K562 (cell line): ENCODE results near the gene CLCNKB. TPM values are rescaled to one million over a fixed set of nuclear protein-coding genes. Genes with fewer than 3 reads are reported as not detected.

ENCODE experiments used
- ATAC-seq: fragments of 200-7000 bp; cut with Tn5 transposase; 3 replicates; pipeline ENCODE4 v1.9.1; 2020; ENCODE audit warnings: moderate library complexity
- BruUV-seq: library from RNA; stranded (reverse); fragments of 400-500 nt; replicated peaks from 2 replicates; lab custom pipeline; 2021; lab: Mats Ljungman, UMichigan
- CTCF ChIA-PET: fragments of 300-600 bp; formaldehyde crosslinking; extraction: SDS; loops from one replicate; lab custom pipeline; 2021; ENCODE audit warnings: low intra/inter-chr PET ratio; lab: Yijun Ruan, JAX
- POLR2A ChIA-PET: fragments of 300-600, 350-650 bp; sonication (Branson Sonifier 250); formaldehyde crosslinking; extraction: SDS; loops from one replicate; lab custom pipeline; 2021; ENCODE audit warnings: antibody characterized with exemption, inconsistent platforms; lab: Yijun Ruan, JAX
- DNase-seq, 4 experiments: peaks; one replicate each; pipeline versions ENCODE4 v3.0.0 to v3.0.0-alpha.2; 2011 to 2018; ENCODE audit warnings: low spot score in 3 of 4, mixed read lengths in 3 of 4; ENCODE audit errors: extremely low read depth in 1 of 4
- FAIRE-seq: peaks from 2 replicates; lab custom pipeline; 2011; peaks lifted over from hg19 to GRCh38; lab: Jason Lieb, UNC
- H2AFZ ChIP-seq: 2 replicates; pipeline ENCODE4 v1.6.0; 2011; ENCODE audit warnings: low read depth, low read length, control low read depth, inconsistent platforms
- H3K27ac ChIP-seq: fragments of 200-600 bp; 3 replicates; pipeline ENCODE4 v1.8.0; 2011; ENCODE audit warnings: low read depth, mild to moderate bottlenecking, control low read depth, inconsistent platforms, low read length, moderate library complexity, mixed read lengths; ENCODE audit errors: extremely low read depth
- H3K27me3 ChIP-seq, 2 experiments: fragments of 300-600 bp in 1 of 2; 2 replicates in 1 of 2; 3 replicates in 1 of 2; pipeline versions ENCODE4 v1.6.0 to v1.8.0; 2011; ENCODE audit warnings: inconsistent platforms in 2 of 2, low read length in 2 of 2, mild to moderate bottlenecking in 1 of 2, mixed read lengths in 1 of 2, moderate library complexity in 1 of 2; ENCODE audit not compliant: control insufficient read depth in 2 of 2, insufficient read depth in 2 of 2
- H3K36me3 ChIP-seq: fragments of 300-600 bp; 3 replicates; pipeline ENCODE4 v1.8.0; 2011; ENCODE audit warnings: mild to moderate bottlenecking, low read length, inconsistent platforms; ENCODE audit not compliant: control insufficient read depth, insufficient read depth
- H3K4me1 ChIP-seq, 2 experiments: fragments of 200-600 bp in 1 of 2; replicated peaks in 1 of 2; 2 replicates in 1 of 2; 3 replicates in 1 of 2; pipeline versions ENCODE4 v1.5.1 to v1.8.0; 2011; ENCODE audit warnings: inconsistent platforms in 2 of 2, low read length in 2 of 2, mild to moderate bottlenecking in 1 of 2, mixed read lengths in 1 of 2, moderate library complexity in 1 of 2; ENCODE audit not compliant: control insufficient read depth in 2 of 2, insufficient read depth in 2 of 2
- H3K4me2 ChIP-seq: 2 replicates; pipeline ENCODE4 v1.6.1; 2011; ENCODE audit warnings: low read length, control low read depth, inconsistent platforms, mixed read lengths; ENCODE audit not compliant: insufficient read depth
- H3K4me3 ChIP-seq: fragments of 200-600 bp; sonication (generic), shearing (Covaris generic); 2 replicates; pipeline ENCODE4 v1.5.1; 2016; ENCODE audit warnings: control low read depth, inconsistent platforms
- H3K79me2 ChIP-seq: fragments of 200-600 bp; 3 replicates; pipeline ENCODE4 v1.8.0; 2011; ENCODE audit warnings: low read length, inconsistent platforms; ENCODE audit not compliant: control insufficient read depth, insufficient read depth
- H3K9ac ChIP-seq, 2 experiments: 2 replicates each; pipeline versions ENCODE4 v1.6.0 to v1.6.1; 2011; ENCODE audit warnings: low read depth in 2 of 2, low read length in 2 of 2, control low read depth in 1 of 2, inconsistent platforms in 1 of 2, mild to moderate bottlenecking in 1 of 2, mixed read lengths in 1 of 2; ENCODE audit not compliant: insufficient read depth in 1 of 2
- H3K9me1 ChIP-seq: one replicate; pipeline ENCODE4 v1.6.0; 2011; ENCODE audit warnings: inconsistent platforms, mild to moderate bottlenecking, low read length, moderate library complexity; ENCODE audit not compliant: control insufficient read depth, insufficient read depth
- H3K9me3 ChIP-seq: replicated peaks from 2 replicates; pipeline ENCODE4 v1.5.1; 2011; ENCODE audit warnings: low read depth, low read length, inconsistent platforms; ENCODE audit not compliant: control insufficient read depth, insufficient read depth
- H4K20me1 ChIP-seq: replicated peaks from 2 replicates; pipeline ENCODE4 v1.6.1; 2011; ENCODE audit warnings: low read length, inconsistent platforms, mixed read lengths; ENCODE audit not compliant: control insufficient read depth, insufficient read depth
- AFF4 ChIP-seq: sonication (generic); formaldehyde crosslinking; IDR thresholded peaks from 2 replicates; pipeline ENCODE4 v1.8.0; 2023; ENCODE audit warnings: mild to moderate bottlenecking, missing genetic modification reagents
- ATF3 ChIP-seq, 2 experiments: fragments of 450-650 bp in 1 of 2; sonication (generic) in 1 of 2; formaldehyde crosslinking in 1 of 2; IDR thresholded peaks in 1 of 2; conservative IDR thresholded peaks in 1 of 2; 2 replicates each; pipeline versions ENCODE4 v1.6.1 to v1.8.1; 2016 to 2023; ENCODE audit warnings: mild to moderate bottlenecking in 2 of 2, moderate library complexity in 2 of 2, inconsistent platforms in 1 of 2, missing genetic modification reagents in 1 of 2
- CREB1 ChIP-seq, 2 experiments: sonication (generic) in 1 of 2; formaldehyde crosslinking in 1 of 2; IDR thresholded peaks; 2 replicates each; pipeline versions ENCODE4 v1.6.1 to v1.8.0; 2012 to 2022; ENCODE audit warnings: inconsistent platforms in 1 of 2, mild to moderate bottlenecking in 1 of 2, missing genetic modification reagents in 1 of 2, moderate library complexity in 1 of 2
- GABPB1 ChIP-seq: sonication (generic); formaldehyde crosslinking; IDR thresholded peaks from 2 replicates; pipeline ENCODE4 v1.8.0; 2022; ENCODE audit warnings: mild to moderate bottlenecking, missing genetic modification reagents
- HMGXB4 ChIP-seq: sonication (generic); formaldehyde crosslinking; IDR thresholded peaks from 2 replicates; pipeline ENCODE4 v1.8.1; 2023; ENCODE audit warnings: mild to moderate bottlenecking, missing genetic modification reagents
- MBD2 ChIP-seq: sonication (generic); IDR thresholded peaks from 2 replicates; pipeline ENCODE4 v1.6.1; 2016; ENCODE audit warnings: low read depth, borderline replicate concordance
- RBM25 ChIP-seq: fragments of 200-400 bp; formaldehyde crosslinking; IDR thresholded peaks from 2 replicates; pipeline ENCODE4 v1.6.1; 2018; ENCODE audit warnings: low read length, low read depth, moderate library complexity; ENCODE audit not compliant: severe bottlenecking
- SMARCB1 ChIP-seq: IDR thresholded peaks from 2 replicates; pipeline ENCODE4 v1.6.1; 2011; ENCODE audit warnings: improper control_type of control experiment, low read depth; ENCODE audit not compliant: insufficient read length
- ZKSCAN1 ChIP-seq: fragments of 150-350 bp; IDR thresholded peaks from 2 replicates; pipeline ENCODE4 v1.6.1; 2016; ENCODE audit warnings: low read depth, low read length
- WGBS: fragments of 100-300 bp; shearing (Covaris generic); methylation state at CpG from one replicate; pipeline ENCODE4 v1.1.6; 2016; ENCODE audit warnings: low coverage, mixed read lengths; ENCODE audit not compliant: insufficient coverage; ENCODE audit errors: missing lambda C conversion rate; 5-methylcytosine and 5-hydroxymethylcytosine counted together
- in situ Hi-C: fragments of 300-500 bp; cut with MboI; formaldehyde crosslinking; loops from 4 replicates; pipeline ENCODE4 v1.15.0; 2018; ENCODE audit warnings: inconsistent platforms, mixed read lengths
- intact Hi-C: fragments of 100-400 bp; cut with micrococcal nuclease; formaldehyde crosslinking; loops from 2 replicates; pipeline ENCODE4 v1.14.2; 2022
- polyA plus RNA-seq, 8 experiments: library from polyadenylated mRNA; depleted of rRNA in 4 of 8; stranded (reverse) in 5 of 8; unstranded in 3 of 8; fragments of >200 nt; fragmentation: Nextera tagmentation in 2 of 8; fragmentation: Illumina TruSeq in 1 of 8; extraction: Ambion mirVana in 2 of 8; extraction: Trizol in 1 of 8; gene quantifications; 2 replicates each; pipeline versions ENCODE4 v1.2.1 to v1.2.3, GENCODE V29; 2011 to 2014; ENCODE audit warnings: inconsistent platforms in 1 of 8, missing spikeins in 1 of 8
- total RNA-seq, 7 experiments: library from RNA; depleted of rRNA in 6 of 7; stranded (reverse); fragments of >200 nt in 6 of 7; fragmentation: Illumina TruSeq in 2 of 7; extraction: Trizol in 2 of 7; gene quantifications; 2 replicates each; pipeline versions ENCODE4 v1.2.1 to v1.2.3, GENCODE V29; 2011 to 2021; ENCODE audit warnings: low replicate concordance in 1 of 7

CLCNKB gene
- total and polyA plus RNA-seq, 9 of the 15 experiments (the other 6 are each of a cell fraction or from before 2014, with no cell fraction given): 0.08 to 1.7 (median 0.64) TPM

GRCh38 chr1:16054598-16055540 is 11.3 kb downstream of the CLCNKB start:
- in situ Hi-C loops: no loop called here
- Histone ChIP-seq H3K4me1 (peaks cover 38 to 54% of the 10 kb centered on the region in 2 experiments; a peak in 4 of 5 replicates), H3K9ac (peak overlapping the region; percentile 15 to 54; a peak in 3 of 4 replicates), H3K36me3 (no peaks in the 10 kb centered on the region), H3K9me1 (no peaks in the 10 kb centered on the region), H3K27ac (peak overlapping the region; percentile 82), H4K20me1 (no peaks in the 10 kb centered on the region), H3K9me3 (no peaks in the 10 kb centered on the region), H3K27me3 (no peaks in the 10 kb centered on the region), H3K4me3 (no peak overlapping the region), H3K79me2 (no peaks in the 10 kb centered on the region), H3K4me2 (peak overlapping the region; percentile 58; the same call in 1 of the 2 replicates), H2AFZ (peak overlapping the region; percentile 94)
- BruUV-seq: no TSS peak
- POLR2A ChIA-PET: interaction anchor here (0.6 to 1.5 kb wide), 5 partner anchors 10 to 302 kb away, joined by 3 to 5 read pairs (median 3); no protein-coding TSS in a partner anchor
- intact Hi-C loops: loop anchor here (5.0 kb wide), 1 partner anchor 258 kb away; no protein-coding TSS in a partner anchor
- no peak for ATAC-seq
- no peak for DNase-seq
- FAIRE-seq: no peak
- CTCF ChIA-PET: interaction anchor here (0.6 to 3.4 kb wide), 3 partner anchors 42 to 311 kb away, joined by 3 to 53 read pairs (median 4); no protein-coding TSS in a partner anchor
- WGBS: 70% methylated on average over 7 of the region's 7 CpGs
- TF ChIP-seq AFF4 (CRISPR knock-in tag) (0 out of 2 replicates have a peak, but pooled peaks have one; percentile 51), CREB1 (IDR thresholded peaks at IDR 0.05) (no peak), CREB1 (CRISPR knock-in tag; IDR thresholded peaks at IDR 0.05) (0 out of 2 replicates have a peak, but pooled peaks have one; percentile 31), RBM25 (peak; percentile 55), SMARCB1 (peak; percentile 7), MBD2 (no peak), GABPB1 (CRISPR knock-in tag) (0 out of 2 replicates have a peak, but pooled peaks have one; percentile 1), HMGXB4 (CRISPR knock-in tag) (no peak), ZKSCAN1 (peak; percentile 98), ATF3 (IDR thresholded peaks at IDR 0.05) (no peak), ATF3 (CRISPR knock-in tag; conservative IDR thresholded peaks at IDR 0.05) (no peak)
